ENCODE results near the gene TPMT. TPM values are rescaled to one million over a fixed set of nuclear protein-coding genes. Genes with fewer than 3 reads are reported as not detected.

The TPMT gene
- total RNA-seq, 1 experiment from 2014 or later: 3.2 TPM

DNA sequence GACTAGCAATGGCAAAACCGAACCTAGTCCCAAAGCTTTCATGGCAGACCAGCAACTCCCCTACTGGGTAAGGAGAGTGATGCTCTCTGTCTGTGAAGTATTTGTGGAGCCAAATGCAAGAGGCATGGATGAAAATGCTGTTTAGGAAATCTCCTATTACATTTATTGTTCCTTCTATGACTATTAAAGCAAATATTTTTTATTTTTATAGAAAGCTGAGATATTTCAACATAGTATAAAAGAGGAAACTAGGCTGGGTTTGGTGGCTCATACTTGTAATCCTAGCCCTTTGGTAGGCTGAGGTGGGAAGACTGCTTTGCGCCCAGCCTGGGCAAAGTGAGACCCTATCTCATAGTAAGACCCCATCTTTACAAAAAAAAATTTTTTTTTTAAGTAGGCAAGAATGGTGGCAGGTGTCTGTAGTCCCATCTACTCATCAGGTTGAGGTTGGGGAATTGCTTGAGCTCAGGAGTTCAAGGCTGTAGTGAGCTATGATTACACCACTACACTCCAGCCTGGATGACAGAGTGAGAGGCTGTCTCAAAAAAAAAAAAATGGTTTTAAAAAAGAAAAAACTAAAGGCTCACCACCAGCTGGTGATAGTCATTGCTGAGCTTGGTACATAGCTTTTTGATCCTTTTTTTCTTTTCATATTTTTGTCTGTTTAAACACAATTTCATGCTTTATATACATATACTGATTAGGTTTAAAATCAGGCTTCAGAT, 11.6 kb upstream of the TPMT start:
- no peaks in the 10 kb centered on the region for H3K9me2 ChIP-seq (replicated peaks; ENCODE audit: insufficient read depth, low read length)
- H3K27me3 ChIP-seq (ENCODE audit: low read length): no peaks in the 10 kb centered on the region
- peaks cover 51% of the 10 kb centered on the region for H3K36me3 ChIP-seq (ENCODE audit: insufficient read depth, low read length)
- no peak overlapping the region for H3K4me3 ChIP-seq (ENCODE audit: low read length)
- H3K9me3 ChIP-seq (ENCODE audit: low read length): peaks cover 4% of the 10 kb centered on the region; the same call in 1 of the 2 replicates
- H4K20me1 ChIP-seq (ENCODE audit: insufficient read depth, low read depth, low read length): no peaks in the 10 kb centered on the region
- H3K4me2 ChIP-seq (ENCODE audit: low read depth, low read length, poor library complexity, severe bottlenecking): no peak overlapping the region
- H2AFZ ChIP-seq (ENCODE audit: low read length): no peak overlapping the region
- H3K79me2 ChIP-seq (ENCODE audit: low read length): no peaks in the 10 kb centered on the region
- H3K4me1 ChIP-seq (ENCODE audit: low read length): no peaks in the 10 kb centered on the region
- H3K27ac ChIP-seq (ENCODE audit: low read length): no peak overlapping the region
- H3K9ac ChIP-seq (ENCODE audit: low read length): no peak overlapping the region
- DNase-seq: no peak

DNA sequence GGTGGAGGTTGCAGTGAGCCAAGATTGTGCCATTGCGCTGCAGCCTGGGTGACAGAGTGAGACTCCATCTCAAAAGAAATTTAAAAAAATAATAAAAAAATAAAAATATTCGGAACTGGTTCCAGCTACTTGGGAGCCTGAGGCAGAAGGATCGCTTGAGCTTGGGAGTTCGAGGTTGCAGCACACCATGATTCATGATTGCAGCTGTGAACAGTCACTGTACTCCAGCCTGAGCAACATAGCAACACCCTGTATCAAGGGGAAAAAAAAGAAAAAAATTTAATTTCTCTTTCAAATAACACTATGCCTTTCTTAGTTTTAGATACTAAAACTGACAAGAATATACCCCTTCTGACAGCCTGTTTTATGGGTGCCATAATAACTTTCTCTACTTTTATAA, 10.9 kb upstream of the TPMT start:
- Histone ChIP-seq H3K9me2 (replicated peaks; ENCODE audit: insufficient read depth, low read length) (no peaks in the 10 kb centered on the region), H3K9ac (ENCODE audit: low read length) (no peak overlapping the region), H3K4me2 (ENCODE audit: low read depth, low read length, poor library complexity, severe bottlenecking) (no peak overlapping the region), H3K4me1 (ENCODE audit: low read length) (no peaks in the 10 kb centered on the region), H3K9me3 (ENCODE audit: low read length) (peaks cover 4% of the 10 kb centered on the region; the same call in 1 of the 2 replicates), H3K4me3 (ENCODE audit: low read length) (no peak overlapping the region), H2AFZ (ENCODE audit: low read length) (no peak overlapping the region), H3K27me3 (ENCODE audit: low read length) (no peaks in the 10 kb centered on the region), H4K20me1 (ENCODE audit: insufficient read depth, low read depth, low read length) (no peaks in the 10 kb centered on the region), H3K36me3 (ENCODE audit: insufficient read depth, low read length) (peaks cover 56% of the 10 kb centered on the region), H3K79me2 (ENCODE audit: low read length) (no peaks in the 10 kb centered on the region), H3K27ac (ENCODE audit: low read length) (no peak overlapping the region)
- DNase-seq: no peak

DNA sequence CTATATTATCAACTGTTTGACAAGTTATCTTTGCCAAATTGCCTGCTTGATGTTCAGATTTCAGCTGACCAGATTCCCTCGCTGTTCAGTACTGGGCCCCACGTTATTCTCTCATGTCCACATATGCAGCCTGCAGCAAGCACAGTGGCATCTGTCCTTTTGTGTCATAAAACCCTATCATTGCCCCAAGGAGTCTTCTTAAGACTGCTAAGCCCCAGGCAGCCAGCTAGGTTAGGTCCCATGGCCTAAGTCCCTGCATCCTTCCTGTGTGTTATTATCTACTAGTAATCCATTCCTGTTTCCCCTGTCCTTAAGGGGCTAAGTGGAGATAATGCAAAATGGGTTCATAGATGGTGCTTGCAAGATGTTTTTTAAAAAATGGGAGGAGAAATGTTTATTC, 7.5 kb upstream of the TPMT start:
- Histone ChIP-seq H3K9ac (ENCODE audit: low read length) (no peak overlapping the region), H3K4me1 (ENCODE audit: low read length) (no peaks in the 10 kb centered on the region), H3K79me2 (ENCODE audit: low read length) (peaks cover 3% of the 10 kb centered on the region; the same call in 1 of the 2 replicates), H3K9me2 (replicated peaks; ENCODE audit: insufficient read depth, low read length) (no peaks in the 10 kb centered on the region), H3K4me2 (ENCODE audit: low read depth, low read length, poor library complexity, severe bottlenecking) (no peak overlapping the region), H3K36me3 (ENCODE audit: insufficient read depth, low read length) (peaks cover 53% of the 10 kb centered on the region), H2AFZ (ENCODE audit: low read length) (no peak overlapping the region), H3K27ac (ENCODE audit: low read length) (no peak overlapping the region), H3K9me3 (ENCODE audit: low read length) (no peaks in the 10 kb centered on the region), H4K20me1 (ENCODE audit: insufficient read depth, low read depth, low read length) (no peaks in the 10 kb centered on the region), H3K4me3 (ENCODE audit: low read length) (no peak overlapping the region), H3K27me3 (ENCODE audit: low read length) (no peaks in the 10 kb centered on the region)
- DNase-seq: no peak

DNA sequence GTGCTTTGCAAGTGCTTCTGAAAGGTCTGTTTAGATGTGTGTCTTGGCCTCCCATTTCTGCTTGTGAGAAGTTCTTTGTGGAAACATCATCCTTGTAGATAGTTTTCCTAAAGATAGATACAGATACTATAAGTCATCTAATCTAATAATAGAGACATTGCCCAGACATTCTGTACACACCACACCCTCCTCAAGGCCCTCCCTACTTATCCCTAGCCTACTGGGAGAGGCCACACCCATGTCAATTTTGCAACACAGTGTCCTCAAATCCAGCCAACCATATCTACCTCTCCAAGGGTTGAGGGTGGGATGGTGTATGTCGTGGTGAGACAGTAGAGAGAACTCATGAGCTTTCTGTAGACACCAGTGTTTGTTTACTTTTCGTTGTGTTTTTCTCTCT, 6.6 kb upstream of the TPMT start:
- Histone ChIP-seq H3K27ac (ENCODE audit: low read length) (no peak overlapping the region), H3K4me3 (ENCODE audit: low read length) (no peak overlapping the region), H3K9me3 (ENCODE audit: low read length) (no peaks in the 10 kb centered on the region), H3K4me1 (ENCODE audit: low read length) (peaks cover 4% of the 10 kb centered on the region), H3K27me3 (ENCODE audit: low read length) (no peaks in the 10 kb centered on the region), H3K79me2 (ENCODE audit: low read length) (peaks cover 6% of the 10 kb centered on the region), H3K9me2 (replicated peaks; ENCODE audit: insufficient read depth, low read length) (no peaks in the 10 kb centered on the region), H3K4me2 (ENCODE audit: low read depth, low read length, poor library complexity, severe bottlenecking) (no peak overlapping the region), H2AFZ (ENCODE audit: low read length) (no peak overlapping the region), H3K36me3 (ENCODE audit: insufficient read depth, low read length) (peaks cover 44% of the 10 kb centered on the region; the same call in 1 of the 2 replicates), H3K9ac (ENCODE audit: low read length) (no peak overlapping the region), H4K20me1 (ENCODE audit: insufficient read depth, low read depth, low read length) (no peaks in the 10 kb centered on the region)
- DNase-seq: no peak

DNA sequence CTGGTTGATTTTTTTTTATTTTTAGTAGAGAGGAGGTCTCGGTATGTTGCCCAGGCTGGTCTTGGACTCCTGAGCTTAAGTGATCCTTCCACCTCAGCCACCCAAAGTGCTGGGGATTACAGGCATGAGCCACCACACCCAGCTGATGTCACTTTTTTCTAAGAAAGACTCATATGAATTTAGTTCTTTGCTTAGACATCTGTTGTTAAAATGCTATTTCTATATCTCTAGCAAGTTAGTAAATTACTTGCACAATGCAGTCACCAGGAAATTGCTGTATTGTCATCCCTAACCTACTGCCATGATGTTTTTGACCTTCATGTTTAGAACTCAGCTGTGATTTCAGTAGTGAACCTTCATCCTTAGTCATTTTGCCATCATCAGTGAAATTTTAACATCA, 6.0 kb upstream of the TPMT start:
- no peak overlapping the region for H3K27ac ChIP-seq (ENCODE audit: low read length)
- no peaks in the 10 kb centered on the region for H3K27me3 ChIP-seq (ENCODE audit: low read length)
- no peaks in the 10 kb centered on the region for H3K9me2 ChIP-seq (replicated peaks; ENCODE audit: insufficient read depth, low read length)
- peaks cover 9% of the 10 kb centered on the region for H3K79me2 ChIP-seq (ENCODE audit: low read length)
- H3K4me2 ChIP-seq (ENCODE audit: low read depth, low read length, poor library complexity, severe bottlenecking): no peak overlapping the region
- H3K9me3 ChIP-seq (ENCODE audit: low read length): no peaks in the 10 kb centered on the region
- peaks cover 9% of the 10 kb centered on the region for H3K4me1 ChIP-seq (ENCODE audit: low read length)
- peaks cover 38% of the 10 kb centered on the region; the same call in 1 of the 2 replicates for H3K36me3 ChIP-seq (ENCODE audit: insufficient read depth, low read length)
- no peak for DNase-seq
- no peak overlapping the region for H3K9ac ChIP-seq (ENCODE audit: low read length)
- no peak overlapping the region for H2AFZ ChIP-seq (ENCODE audit: low read length)
- no peak overlapping the region for H3K4me3 ChIP-seq (ENCODE audit: low read length)
- no peaks in the 10 kb centered on the region for H4K20me1 ChIP-seq (ENCODE audit: insufficient read depth, low read depth, low read length)

DNA sequence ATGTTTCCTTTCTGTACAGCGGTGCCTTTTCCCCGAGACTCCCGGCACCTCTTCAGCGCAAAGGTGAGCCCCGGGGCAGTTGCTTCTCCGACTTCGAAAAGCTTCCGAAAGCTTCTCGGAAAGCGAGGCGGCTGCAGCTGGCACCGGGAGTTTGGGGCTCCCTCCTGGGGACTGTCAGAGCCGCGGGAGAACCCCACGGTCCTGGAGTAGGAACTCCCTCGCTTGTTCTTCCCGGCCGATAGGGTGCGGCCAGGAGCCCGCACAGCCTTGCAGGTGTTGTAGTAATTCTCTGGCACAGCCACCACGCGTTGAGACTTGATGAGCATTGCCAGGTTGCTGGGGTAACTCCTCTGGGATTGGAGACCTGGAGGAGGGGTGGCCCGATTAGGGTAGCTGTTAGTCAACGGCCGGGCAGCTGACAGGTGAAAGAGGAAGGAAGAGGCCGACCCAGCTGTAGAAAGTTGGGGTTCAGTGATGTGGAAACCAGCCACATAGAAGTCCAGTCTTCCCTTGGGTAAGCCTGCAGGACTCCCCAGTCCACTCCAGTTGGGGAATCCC, 1.1 kb upstream of the TPMT start:
- Histone ChIP-seq H3K4me3 (ENCODE audit: low read length) (peak overlapping the region; percentile 97), H3K9ac (ENCODE audit: low read length) (peak overlapping the region; percentile 99), H3K27ac (ENCODE audit: low read length) (peak overlapping the region; percentile 91), H2AFZ (ENCODE audit: low read length) (peak overlapping the region; percentile 71; the same call in 1 of the 2 replicates), H3K9me3 (ENCODE audit: low read length) (no peaks in the 10 kb centered on the region), H3K79me2 (ENCODE audit: low read length) (peaks cover 9% of the 10 kb centered on the region), H3K4me1 (ENCODE audit: low read length) (peaks cover 20% of the 10 kb centered on the region), H3K36me3 (ENCODE audit: insufficient read depth, low read length) (peaks cover 13% of the 10 kb centered on the region; the same call in 1 of the 2 replicates), H3K27me3 (ENCODE audit: low read length) (no peaks in the 10 kb centered on the region), H4K20me1 (ENCODE audit: insufficient read depth, low read depth, low read length) (no peaks in the 10 kb centered on the region), H3K4me2 (ENCODE audit: low read depth, low read length, poor library complexity, severe bottlenecking) (peak overlapping the region; percentile 95), H3K9me2 (replicated peaks; ENCODE audit: insufficient read depth, low read length) (no peaks in the 10 kb centered on the region)
- DNase-seq: peak; percentile 93

DNA sequence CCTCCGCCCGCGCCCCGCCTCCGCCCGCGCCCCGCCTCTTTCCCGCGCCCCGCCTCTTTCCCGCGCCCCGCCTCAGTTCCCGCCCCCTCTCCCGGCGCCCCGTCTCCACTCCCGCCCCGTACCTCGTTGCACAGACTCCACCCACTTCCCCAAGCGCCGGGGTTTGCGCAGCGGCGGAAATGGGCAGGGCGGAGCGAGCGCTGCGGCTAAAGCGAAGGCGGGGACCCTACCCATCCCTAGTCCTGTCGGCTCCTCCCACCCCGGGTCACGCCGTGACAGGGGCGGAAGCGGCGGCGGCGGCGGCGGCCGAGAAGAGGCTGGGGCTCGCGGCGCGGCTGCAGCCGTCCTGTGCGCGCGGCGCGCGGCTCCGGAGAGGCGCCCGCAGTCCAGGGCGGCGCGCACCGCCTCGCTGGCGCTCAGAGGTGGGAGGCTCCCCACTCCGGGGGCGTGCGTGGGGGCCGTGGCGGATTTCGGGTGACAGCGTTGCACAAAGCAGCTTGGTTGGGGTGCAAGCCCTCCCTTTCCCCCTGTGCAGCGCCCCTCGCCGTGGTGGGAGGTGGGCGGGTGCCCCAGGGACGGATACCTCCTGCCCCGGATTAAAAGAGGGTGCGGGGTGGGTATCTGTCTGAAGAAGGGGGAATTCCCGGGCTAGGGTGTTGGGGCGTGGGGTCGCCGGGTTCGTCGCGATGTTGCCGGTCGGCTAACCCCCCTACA, 430 bp upstream of the TPMT start, which contains the start of gene KDM1B:
Gene KDM1B, plus strand, starts transcription at position 273 of the 714 bp plus-strand sequence. CDS start 4,474 bp downstream, outside the sequence.
- Histone ChIP-seq H3K27ac (ENCODE audit: low read length) (peak within 1 kb of the TSS; percentile 91), H3K79me2 (ENCODE audit: low read length) (peaks cover 9% of the 10 kb centered on the region), H3K27me3 (ENCODE audit: low read length) (no peaks in the 10 kb centered on the region), H2AFZ (ENCODE audit: low read length) (peak within 1 kb of the TSS; percentile 87), H4K20me1 (ENCODE audit: insufficient read depth, low read depth, low read length) (no peaks in the 10 kb centered on the region), H3K36me3 (ENCODE audit: insufficient read depth, low read length) (peaks cover 11% of the 10 kb centered on the region; the same call in 1 of the 2 replicates), H3K4me1 (ENCODE audit: low read length) (peaks cover 20% of the 10 kb centered on the region), H3K9me2 (replicated peaks; ENCODE audit: insufficient read depth, low read length) (no peaks in the 10 kb centered on the region), H3K9me3 (ENCODE audit: low read length) (no peaks in the 10 kb centered on the region), H3K4me2 (ENCODE audit: low read depth, low read length, poor library complexity, severe bottlenecking) (peak within 1 kb of the TSS; percentile 95), H3K4me3 (ENCODE audit: low read length) (peak within 1 kb of the TSS; percentile 97), H3K9ac (ENCODE audit: low read length) (peak within 1 kb of the TSS; percentile 99)
- DNase-seq: peak; percentile 99

DNA sequence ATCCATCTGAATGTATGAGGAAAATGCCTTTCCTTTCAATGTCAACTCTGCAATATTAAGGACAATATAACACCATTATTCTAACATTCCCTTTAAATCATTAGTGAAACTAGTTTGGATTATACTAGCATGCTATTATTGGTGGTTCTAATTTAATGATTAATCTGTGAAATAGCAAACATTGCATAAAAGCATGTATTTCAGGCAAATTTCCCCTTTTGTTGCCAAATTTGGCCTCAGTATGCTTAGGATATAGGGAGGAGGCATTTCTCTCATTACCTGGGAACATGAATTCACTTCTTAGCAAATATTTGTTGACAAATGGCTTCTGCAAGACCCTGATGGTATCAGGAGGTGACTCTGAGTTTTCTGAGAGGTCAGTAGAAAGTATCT, 1.6 kb downstream of the TPMT start:
- H3K36me3 ChIP-seq (ENCODE audit: insufficient read depth, low read length): no peaks in the 10 kb centered on the region
- no peak for DNase-seq
- no peak overlapping the region for H3K4me3 ChIP-seq (ENCODE audit: low read length)
- no peaks in the 10 kb centered on the region for H3K9me2 ChIP-seq (replicated peaks; ENCODE audit: insufficient read depth, low read length)
- no peaks in the 10 kb centered on the region for H4K20me1 ChIP-seq (ENCODE audit: insufficient read depth, low read depth, low read length)
- H3K4me2 ChIP-seq (ENCODE audit: low read depth, low read length, poor library complexity, severe bottlenecking): no peak overlapping the region
- H3K79me2 ChIP-seq (ENCODE audit: low read length): peaks cover 6% of the 10 kb centered on the region
- H3K27me3 ChIP-seq (ENCODE audit: low read length): no peaks in the 10 kb centered on the region
- H2AFZ ChIP-seq (ENCODE audit: low read length): no peak overlapping the region
- no peaks in the 10 kb centered on the region for H3K9me3 ChIP-seq (ENCODE audit: low read length)
- H3K9ac ChIP-seq (ENCODE audit: low read length): no peak overlapping the region
- no peak overlapping the region for H3K27ac ChIP-seq (ENCODE audit: low read length)
- peaks cover 20% of the 10 kb centered on the region for H3K4me1 ChIP-seq (ENCODE audit: low read length)

All from Karpas-422 (cell line).